Measurements from ENCODE around the gene RGS12.

The RGS12 gene

GRCh38 chr4:3313556-3314228, 20.9 kb downstream of the RGS12 start:
- H3K27ac ChIP-seq (ENCODE audit: low read depth, low read length): no peak overlapping the region
- H3K9me3 ChIP-seq (ENCODE audit: control insufficient read depth in 1 of 2, low read length in 2 of 2): no peaks in the 10 kb centered on the region
- no peak overlapping the region for H3K4me3 ChIP-seq (ENCODE audit: low read depth in 1 of 2, low read length in 2 of 2)
- peaks cover 10 to 14% of the 10 kb centered on the region in 2 donors for H3K4me1 ChIP-seq (ENCODE audit: control insufficient read depth in 1 of 2, insufficient read depth in 2 of 2, low read length in 2 of 2)
- no peak overlapping the region for H3K9ac ChIP-seq (ENCODE audit: low read depth in 1 of 2, low read length in 2 of 2)
- peaks cover 0 to 16% of the 10 kb centered on the region in 2 donors for H3K36me3 ChIP-seq (ENCODE audit: control insufficient read depth in 1 of 2, insufficient read depth in 2 of 2, low read length in 2 of 2)
- H3K27me3 ChIP-seq (ENCODE audit: control insufficient read depth in 1 of 2, insufficient read depth in 2 of 2, low read length in 2 of 2): no peaks in the 10 kb centered on the region

- H3K9me3 ChIP-seq (ENCODE audit: control insufficient read depth in 1 of 2, low read length in 2 of 2): no peaks in the 10 kb centered on the region
- no peak overlapping the region for H3K4me3 ChIP-seq (ENCODE audit: low read depth in 1 of 2, low read length in 2 of 2)
- peaks cover 0 to 16% of the 10 kb centered on the region in 2 donors for H3K36me3 ChIP-seq (ENCODE audit: control insufficient read depth in 1 of 2, insufficient read depth in 2 of 2, low read length in 2 of 2)
- no peak overlapping the region for H3K9ac ChIP-seq (ENCODE audit: low read depth in 1 of 2, low read length in 2 of 2)
- peaks cover 11 to 14% of the 10 kb centered on the region in 2 donors for H3K4me1 ChIP-seq (ENCODE audit: control insufficient read depth in 1 of 2, insufficient read depth in 2 of 2, low read length in 2 of 2)
- no peaks in the 10 kb centered on the region for H3K27me3 ChIP-seq (ENCODE audit: control insufficient read depth in 1 of 2, insufficient read depth in 2 of 2, low read length in 2 of 2)
- H3K27ac ChIP-seq (ENCODE audit: low read depth, low read length): no peak overlapping the region
Observed at GRCh38 chr4:3314706-3315260, 22.0 kb downstream of the RGS12 start.

GRCh38 chr4:3315566-3315965, 22.7 kb downstream of the RGS12 start:
- Histone ChIP-seq H3K36me3 (ENCODE audit: control insufficient read depth in 1 of 2, insufficient read depth in 2 of 2, low read length in 2 of 2) (peaks cover 0 to 16% of the 10 kb centered on the region in 2 donors), H3K4me3 (ENCODE audit: low read depth in 1 of 2, low read length in 2 of 2) (no peak overlapping the region), H3K9ac (ENCODE audit: low read depth in 1 of 2, low read length in 2 of 2) (no peak overlapping the region), H3K9me3 (ENCODE audit: control insufficient read depth in 1 of 2, low read length in 2 of 2) (no peaks in the 10 kb centered on the region), H3K27me3 (ENCODE audit: control insufficient read depth in 1 of 2, insufficient read depth in 2 of 2, low read length in 2 of 2) (no peaks in the 10 kb centered on the region), H3K27ac (ENCODE audit: low read depth, low read length) (no peak overlapping the region), H3K4me1 (ENCODE audit: control insufficient read depth in 1 of 2, insufficient read depth in 2 of 2, low read length in 2 of 2) (peaks cover 11 to 14% of the 10 kb centered on the region in 2 donors)

GRCh38 chr4:3316146-3316545, 23.3 kb downstream of the RGS12 start:
- peaks cover 7 to 14% of the 10 kb centered on the region in 2 donors for H3K4me1 ChIP-seq (ENCODE audit: control insufficient read depth in 1 of 2, insufficient read depth in 2 of 2, low read length in 2 of 2)
- H3K9me3 ChIP-seq (ENCODE audit: control insufficient read depth in 1 of 2, low read length in 2 of 2): no peaks in the 10 kb centered on the region
- no peaks in the 10 kb centered on the region for H3K27me3 ChIP-seq (ENCODE audit: control insufficient read depth in 1 of 2, insufficient read depth in 2 of 2, low read length in 2 of 2)
- no peak overlapping the region for H3K4me3 ChIP-seq (ENCODE audit: low read depth in 1 of 2, low read length in 2 of 2)
- H3K9ac ChIP-seq (ENCODE audit: low read depth in 1 of 2, low read length in 2 of 2): no peak overlapping the region
- no peak overlapping the region for H3K27ac ChIP-seq (ENCODE audit: low read depth, low read length)
- H3K36me3 ChIP-seq (ENCODE audit: control insufficient read depth in 1 of 2, insufficient read depth in 2 of 2, low read length in 2 of 2): peaks cover 0 to 16% of the 10 kb centered on the region in 2 donors

- H3K27me3 ChIP-seq (ENCODE audit: control insufficient read depth in 1 of 2, insufficient read depth in 2 of 2, low read length in 2 of 2): no peaks in the 10 kb centered on the region
- H3K27ac ChIP-seq (ENCODE audit: low read depth, low read length): no peak overlapping the region
- H3K4me1 ChIP-seq (ENCODE audit: control insufficient read depth in 1 of 2, insufficient read depth in 2 of 2, low read length in 2 of 2): peaks cover 6 to 7% of the 10 kb centered on the region in 2 donors
- peaks cover 0 to 16% of the 10 kb centered on the region in 2 donors for H3K36me3 ChIP-seq (ENCODE audit: control insufficient read depth in 1 of 2, insufficient read depth in 2 of 2, low read length in 2 of 2)
- no peak overlapping the region for H3K9ac ChIP-seq (ENCODE audit: low read depth in 1 of 2, low read length in 2 of 2)
- H3K9me3 ChIP-seq (ENCODE audit: control insufficient read depth in 1 of 2, low read length in 2 of 2): no peaks in the 10 kb centered on the region
- no peak overlapping the region for H3K4me3 ChIP-seq (ENCODE audit: low read depth in 1 of 2, low read length in 2 of 2)
Observed at GRCh38 chr4:3317011-3317655, 24.3 kb downstream of the RGS12 start.

- Histone ChIP-seq H3K4me1 (ENCODE audit: control insufficient read depth in 1 of 2, insufficient read depth in 2 of 2, low read length in 2 of 2) (peaks cover 3 to 6% of the 10 kb centered on the region in 2 donors), H3K36me3 (ENCODE audit: control insufficient read depth in 1 of 2, insufficient read depth in 2 of 2, low read length in 2 of 2) (peaks cover 0 to 16% of the 10 kb centered on the region in 2 donors), H3K4me3 (ENCODE audit: low read depth in 1 of 2, low read length in 2 of 2) (no peak overlapping the region), H3K27me3 (ENCODE audit: control insufficient read depth in 1 of 2, insufficient read depth in 2 of 2, low read length in 2 of 2) (no peaks in the 10 kb centered on the region), H3K9ac (ENCODE audit: low read depth in 1 of 2, low read length in 2 of 2) (no peak overlapping the region), H3K27ac (ENCODE audit: low read depth, low read length) (no peak overlapping the region), H3K9me3 (ENCODE audit: control insufficient read depth in 1 of 2, low read length in 2 of 2) (no peaks in the 10 kb centered on the region)
Observed at GRCh38 chr4:3317656-3318211, 24.9 kb downstream of the RGS12 start.

GRCh38 chr4:3318561-3319021, 25.8 kb downstream of the RGS12 start:
- Histone ChIP-seq H3K9me3 (ENCODE audit: control insufficient read depth in 1 of 2, low read length in 2 of 2) (no peaks in the 10 kb centered on the region), H3K9ac (ENCODE audit: low read depth in 1 of 2, low read length in 2 of 2) (no peak overlapping the region), H3K4me3 (ENCODE audit: low read depth in 1 of 2, low read length in 2 of 2) (no peak overlapping the region), H3K36me3 (ENCODE audit: control insufficient read depth in 1 of 2, insufficient read depth in 2 of 2, low read length in 2 of 2) (peaks cover 0 to 19% of the 10 kb centered on the region in 2 donors), H3K27me3 (ENCODE audit: control insufficient read depth in 1 of 2, insufficient read depth in 2 of 2, low read length in 2 of 2) (no peaks in the 10 kb centered on the region), H3K4me1 (ENCODE audit: control insufficient read depth in 1 of 2, insufficient read depth in 2 of 2, low read length in 2 of 2) (peaks cover 3 to 6% of the 10 kb centered on the region in 2 donors), H3K27ac (ENCODE audit: low read depth, low read length) (no peak overlapping the region)

- peaks cover 3 to 6% of the 10 kb centered on the region in 2 donors for H3K4me1 ChIP-seq (ENCODE audit: control insufficient read depth in 1 of 2, insufficient read depth in 2 of 2, low read length in 2 of 2)
- no peaks in the 10 kb centered on the region for H3K27me3 ChIP-seq (ENCODE audit: control insufficient read depth in 1 of 2, insufficient read depth in 2 of 2, low read length in 2 of 2)
- H3K4me3 ChIP-seq (ENCODE audit: low read depth in 1 of 2, low read length in 2 of 2): no peak overlapping the region
- H3K9me3 ChIP-seq (ENCODE audit: control insufficient read depth in 1 of 2, low read length in 2 of 2): no peaks in the 10 kb centered on the region
- no peak overlapping the region for H3K27ac ChIP-seq (ENCODE audit: low read depth, low read length)
- no peak overlapping the region for H3K9ac ChIP-seq (ENCODE audit: low read depth in 1 of 2, low read length in 2 of 2)
- peaks cover 3 to 19% of the 10 kb centered on the region in 2 donors for H3K36me3 ChIP-seq (ENCODE audit: control insufficient read depth in 1 of 2, insufficient read depth in 2 of 2, low read length in 2 of 2)
Observed at GRCh38 chr4:3320361-3321023, 27.7 kb downstream of the RGS12 start.

GRCh38 chr4:3321295-3321889, 28.6 kb downstream of the RGS12 start:
- Histone ChIP-seq H3K4me1 (ENCODE audit: control insufficient read depth in 1 of 2, insufficient read depth in 2 of 2, low read length in 2 of 2) (peaks cover 3 to 6% of the 10 kb centered on the region in 2 donors), H3K27ac (ENCODE audit: low read depth, low read length) (no peak overlapping the region), H3K4me3 (ENCODE audit: low read depth in 1 of 2, low read length in 2 of 2) (no peak overlapping the region)

More at GRCh38 chr4:3321295-3321889, 28.6 kb downstream of the RGS12 start:
- no peak overlapping the region for H3K9ac ChIP-seq (ENCODE audit: low read depth in 1 of 2, low read length in 2 of 2)
- H3K36me3 ChIP-seq (ENCODE audit: control insufficient read depth in 1 of 2, insufficient read depth in 2 of 2, low read length in 2 of 2): peaks cover 3 to 19% of the 10 kb centered on the region in 2 donors
- H3K9me3 ChIP-seq (ENCODE audit: control insufficient read depth in 1 of 2, low read length in 2 of 2): no peaks in the 10 kb centered on the region
- H3K27me3 ChIP-seq (ENCODE audit: control insufficient read depth in 1 of 2, insufficient read depth in 2 of 2, low read length in 2 of 2): no peaks in the 10 kb centered on the region
